DND-41 (cell line): ENCODE data around the gene GPR42.
"Not testable (repeated sequence)": the region's sequence is repeated elsewhere in the genome, so short reads cannot be mapped to it uniquely, and the experiment has no call there.

Experiments used
- CTCF ChIP-seq: IDR thresholded peaks from 2 replicates; pipeline ENCODE4 v1.5.1; 2012; ENCODE audit warnings: borderline replicate concordance, low read length, moderate library complexity, mild to moderate bottlenecking; ENCODE audit not compliant: poor library complexity, severe bottlenecking; ENCODE audit errors: extremely low read depth
- EZH2 ChIP-seq: IDR thresholded peaks from 3 replicates; pipeline ENCODE4 v1.6.1; 2012; ENCODE audit warnings: borderline replicate concordance, low read depth, mild to moderate bottlenecking, moderate library complexity, low read length, inconsistent platforms; ENCODE audit not compliant: severe bottlenecking

- TF ChIP-seq CTCF, EZH2: not testable (repeated sequence)
These were observed 11.5 kb upstream of the GPR42 start for GRCh38 chr19:35359395-35359794.
